Endothelial cell (in vitro differentiated cells): Measurements from ENCODE around the gene FOLR1. TPM values are rescaled to one million over a fixed set of nuclear protein-coding genes. Genes with fewer than 3 reads are reported as not detected.

ENCODE experiments used
- DNase-seq: peaks from one replicate; pipeline ENCODE4 v3.0.0; 2021; ENCODE audit warnings: low spot score
- H3K27ac Mint-ChIP-seq: one replicate; pipeline ENCODE4 v1.8.0; 2021; ENCODE audit warnings: mixed read lengths, inconsistent platforms; ENCODE audit not compliant: unreplicated experiment
- H3K27me3 Mint-ChIP-seq: one replicate; pipeline ENCODE4 v1.8.0; 2021; ENCODE audit warnings: mild to moderate bottlenecking, moderate library complexity, mixed read lengths, inconsistent platforms; ENCODE audit not compliant: unreplicated experiment
- H3K36me3 Mint-ChIP-seq: one replicate; pipeline ENCODE4 v1.8.0; 2021; ENCODE audit warnings: mild to moderate bottlenecking, low read depth, mixed read lengths, inconsistent platforms; ENCODE audit not compliant: unreplicated experiment
- H3K4me1 Mint-ChIP-seq: one replicate; pipeline ENCODE4 v1.8.0; 2021; ENCODE audit warnings: mild to moderate bottlenecking, mixed read lengths, inconsistent platforms; ENCODE audit not compliant: unreplicated experiment
- H3K4me3 Mint-ChIP-seq: one replicate; pipeline ENCODE4 v1.8.0; 2021; ENCODE audit warnings: mild to moderate bottlenecking, mixed read lengths, inconsistent platforms; ENCODE audit not compliant: unreplicated experiment
- H3K9me3 Mint-ChIP-seq: one replicate; pipeline ENCODE4 v1.8.0; 2021; ENCODE audit warnings: mixed read lengths, inconsistent platforms; ENCODE audit not compliant: unreplicated experiment
- CTCF ChIP-seq: fragments of 200-600 bp; sonication (generic); IDR thresholded peaks from one replicate; pipeline ENCODE4 v1.5.0; 2021; ENCODE audit warnings: antibody characterized with exemption; ENCODE audit not compliant: unreplicated experiment
- total RNA-seq: library from RNA; stranded (reverse); fragmentation: NEBNext Ultra II Directional; extraction: Animal tissue kit (Norgen Biotek cat#: 25700); gene quantifications from one replicate; pipeline ENCODE4 v1.2.1, GENCODE V29; 2021; ENCODE audit not compliant: unreplicated experiment

FOLR1 gene
- total RNA-seq, 1 donor from 2014 or later: not detected

GRCh38 chr11:72234920-72235319 lies 43.0 kb downstream of the FOLR1 start:
- no peak for TF ChIP-seq CTCF
- DNase-seq: no peak
- no peaks in the 10 kb centered on the region for H3K9me3 Mint-ChIP-seq
- no peak overlapping the region for H3K4me3 Mint-ChIP-seq
- peaks cover 23% of the 10 kb centered on the region for H3K27me3 Mint-ChIP-seq
- H3K4me1 Mint-ChIP-seq: peaks cover 12% of the 10 kb centered on the region
- no peak overlapping the region for H3K27ac Mint-ChIP-seq
- peaks cover 28% of the 10 kb centered on the region for H3K36me3 Mint-ChIP-seq

DNA sequence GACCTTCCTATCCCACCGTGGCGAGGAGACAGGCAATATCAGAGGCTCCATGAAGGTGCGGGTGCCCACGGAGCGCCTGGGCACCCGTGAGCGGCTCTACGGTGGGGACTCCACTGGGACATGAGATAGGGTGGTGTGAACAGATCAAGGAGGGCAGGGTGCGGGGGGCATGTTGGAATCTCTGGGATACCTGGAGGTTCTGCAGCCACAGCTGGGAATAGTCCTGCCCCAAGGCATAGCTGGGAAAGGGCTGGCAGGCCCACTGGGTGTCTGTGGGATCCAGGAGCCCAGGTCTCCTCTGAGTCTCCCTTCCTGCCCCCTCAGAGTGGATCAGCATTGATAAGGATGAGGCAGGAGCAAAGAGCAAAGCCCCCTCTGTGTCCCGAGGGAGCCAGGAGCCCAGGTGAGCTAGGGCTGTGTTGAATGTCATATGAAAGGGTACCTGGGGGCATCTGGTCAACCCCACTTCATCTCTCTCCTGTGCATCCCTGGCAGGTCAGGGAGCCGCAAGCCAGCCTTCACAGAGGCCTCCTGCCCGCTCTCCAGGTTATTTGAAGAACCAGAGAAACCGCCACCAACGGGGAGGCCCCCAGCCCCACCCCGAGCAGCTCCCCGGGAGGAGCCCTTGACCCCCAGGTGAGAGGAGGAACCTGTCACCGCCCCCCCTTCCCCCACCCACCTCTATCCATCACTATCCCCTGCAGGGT lies 43.6 kb downstream of the FOLR1 start:
- no peak for TF ChIP-seq CTCF
- peaks cover 26% of the 10 kb centered on the region for H3K27me3 Mint-ChIP-seq

GRCh38 chr11:72236083-72236697 lies 44.2 kb downstream of the FOLR1 start:
- H3K4me3 Mint-ChIP-seq: peak overlapping the region; percentile 52
- H3K36me3 Mint-ChIP-seq: peaks cover 26% of the 10 kb centered on the region
- DNase-seq: no peak
- no peak overlapping the region for H3K27ac Mint-ChIP-seq
- peaks cover 29% of the 10 kb centered on the region for H3K27me3 Mint-ChIP-seq
- no peak for TF ChIP-seq CTCF
- H3K4me1 Mint-ChIP-seq: peaks cover 14% of the 10 kb centered on the region
- H3K9me3 Mint-ChIP-seq: no peaks in the 10 kb centered on the region

More for the DNA sequence above, 43.6 kb downstream of the FOLR1 start:
- H3K4me3 Mint-ChIP-seq: no peak overlapping the region
- no peak for DNase-seq
- H3K27ac Mint-ChIP-seq: no peak overlapping the region
- H3K36me3 Mint-ChIP-seq: peaks cover 28% of the 10 kb centered on the region
- H3K9me3 Mint-ChIP-seq: no peaks in the 10 kb centered on the region
- peaks cover 14% of the 10 kb centered on the region for H3K4me1 Mint-ChIP-seq

GRCh38 chr11:72236774-72237111 lies 44.8 kb downstream of the FOLR1 start:
- H3K36me3 Mint-ChIP-seq: peaks cover 21% of the 10 kb centered on the region
- H3K9me3 Mint-ChIP-seq: no peaks in the 10 kb centered on the region
- no peak for DNase-seq
- H3K27ac Mint-ChIP-seq: no peak overlapping the region
- no peak for TF ChIP-seq CTCF
- peaks cover 29% of the 10 kb centered on the region for H3K27me3 Mint-ChIP-seq
- peaks cover 14% of the 10 kb centered on the region for H3K4me1 Mint-ChIP-seq
- H3K4me3 Mint-ChIP-seq: peak overlapping the region; percentile 52

GRCh38 chr11:72237112-72237931 lies 45.4 kb downstream of the FOLR1 start:
- DNase-seq: no peak
- H3K36me3 Mint-ChIP-seq: peaks cover 19% of the 10 kb centered on the region
- no peak overlapping the region for H3K27ac Mint-ChIP-seq
- peaks cover 33% of the 10 kb centered on the region for H3K27me3 Mint-ChIP-seq
- no peak for TF ChIP-seq CTCF
- H3K4me3 Mint-ChIP-seq: no peak overlapping the region
- peaks cover 19% of the 10 kb centered on the region for H3K4me1 Mint-ChIP-seq
- H3K9me3 Mint-ChIP-seq: no peaks in the 10 kb centered on the region
